Stimulated activated naive B cell treated with anti-CD40 and anti-IgM and Interleukin-4, amounts not matched to agents 10 μg/mL and 1 μg/mL and 100 μg/mL, for 72 hours (primary cell): ENCODE data around the gene VSX2.

Experiments
- ATAC-seq, 2 donors: fragments of 150-1000 bp; cut with Tn5 transposase; replicated peaks; 2 replicates each; pipeline ENCODE4 v1.10.0; 2021; ENCODE audit warnings: moderate library complexity in 1 of 2
- DNase-seq: peaks from one replicate; pipeline ENCODE4 v3.0.0; 2021
- H3K27ac Mint-ChIP-seq: one replicate; pipeline ENCODE4 v1.8.0; 2022; ENCODE audit warnings: mild to moderate bottlenecking, mixed read lengths
- H3K27me3 Mint-ChIP-seq, 2 donors: one replicate each; pipeline ENCODE4 v1.8.0; 2022; ENCODE audit warnings: mixed read lengths in 2 of 2
- H3K36me3 Mint-ChIP-seq, 2 donors: one replicate each; pipeline ENCODE4 v1.8.0; 2022; ENCODE audit warnings: mixed read lengths in 2 of 2, mild to moderate bottlenecking in 1 of 2
- H3K4me1 Mint-ChIP-seq, 2 donors: one replicate each; pipeline ENCODE4 v1.8.0; 2022; ENCODE audit warnings: mixed read lengths in 2 of 2, mild to moderate bottlenecking in 1 of 2
- H3K4me3 Mint-ChIP-seq, 2 donors: one replicate each; pipeline ENCODE4 v1.8.0; 2022; ENCODE audit warnings: mild to moderate bottlenecking in 2 of 2, mixed read lengths in 2 of 2, moderate library complexity in 1 of 2
- H3K9me3 Mint-ChIP-seq, 2 donors: one replicate each; pipeline ENCODE4 v1.8.0; 2022; ENCODE audit warnings: mixed read lengths in 2 of 2, mild to moderate bottlenecking in 1 of 2

The VSX2 gene

DNA sequence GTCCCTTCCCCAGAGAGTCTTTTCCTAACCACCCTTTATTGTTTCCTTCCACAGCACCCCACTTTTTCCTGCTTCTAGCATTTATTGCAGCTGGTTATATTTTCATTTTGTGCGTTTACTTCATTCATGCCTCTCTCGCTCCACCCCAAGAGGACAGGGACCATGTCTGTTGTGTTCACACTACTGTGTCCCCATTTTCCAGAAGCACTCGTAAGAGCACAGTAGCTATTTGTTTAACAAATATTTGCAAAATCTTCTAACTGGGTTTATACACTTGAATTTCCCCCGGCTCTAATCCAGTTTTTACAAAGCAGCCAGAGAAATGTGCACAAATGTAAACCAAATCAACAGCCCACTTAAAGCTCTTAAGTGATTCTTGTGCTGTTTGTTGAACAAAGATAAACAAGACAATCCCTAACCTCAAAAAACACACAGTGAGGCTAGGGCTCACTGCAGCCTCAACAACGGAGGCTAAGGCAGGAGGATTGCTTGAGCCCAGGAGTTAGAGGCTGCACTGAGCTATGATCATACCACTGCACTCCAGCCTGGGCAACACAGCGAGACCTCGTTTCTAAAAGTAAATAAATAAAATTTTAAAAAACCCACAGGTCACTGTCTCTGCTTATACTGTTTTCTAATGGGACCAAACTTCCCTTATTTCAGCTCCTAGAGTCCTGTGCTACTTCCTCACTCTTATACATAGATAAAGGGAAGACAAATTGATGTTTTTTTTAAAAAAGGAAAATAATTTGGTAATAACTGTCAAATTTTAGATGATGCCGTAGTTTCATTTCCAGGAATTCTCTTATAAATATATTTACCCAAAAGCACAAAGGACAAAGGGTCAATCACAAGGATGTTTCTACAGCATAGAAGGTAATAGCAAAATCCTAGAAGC, 70.1 kb downstream of the VSX2 start:
- H3K4me3 Mint-ChIP-seq, result no peak overlapping the region
- DNase-seq, result no peak
- H3K4me1 Mint-ChIP-seq, result no peaks in the 10 kb centered on the region
- no peaks in the 10 kb centered on the region for H3K27me3 Mint-ChIP-seq
- H3K36me3 Mint-ChIP-seq, result no peaks in the 10 kb centered on the region
- no peaks in the 10 kb centered on the region for H3K9me3 Mint-ChIP-seq
- no peak overlapping the region for H3K27ac Mint-ChIP-seq
- ATAC-seq, result no peak

DNA sequence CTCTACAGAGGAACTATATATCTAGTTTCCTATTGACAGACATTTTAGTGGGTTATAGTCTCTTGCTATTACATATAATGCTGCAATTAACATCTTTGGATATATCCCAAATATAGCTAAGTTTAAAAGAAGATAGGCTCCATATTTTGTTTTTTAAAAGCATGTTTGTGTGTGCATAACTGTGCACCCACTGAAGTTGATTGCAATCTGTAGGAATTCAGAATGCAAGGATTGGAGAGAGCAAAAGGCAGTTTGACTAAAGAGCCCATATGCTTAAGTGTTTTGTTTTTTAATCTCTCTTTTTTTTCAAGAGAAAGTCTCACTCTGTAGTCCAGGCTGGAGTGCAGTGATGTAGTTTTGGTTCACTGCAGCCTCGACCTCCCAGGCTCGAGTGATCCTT, 72.9 kb downstream of the VSX2 start:
- ATAC-seq, result no peak
- Mint-ChIP-seq H3K27ac (no peak overlapping the region), H3K27me3 (peaks cover 5 to 7% of the 10 kb centered on the region in 2 donors), H3K9me3 (no peaks in the 10 kb centered on the region), H3K4me3 (no peak overlapping the region), H3K4me1 (no peaks in the 10 kb centered on the region), H3K36me3 (no peaks in the 10 kb centered on the region)
- no peak for DNase-seq
